CD8-positive, alpha-beta memory T cell (primary cell): Measurements from ENCODE around the gene PRICKLE1. TPM values are rescaled to one million over a fixed set of nuclear protein-coding genes. Genes with fewer than 3 reads are reported as not detected.

Experiments used
- CTCF ChIA-PET: fragments of 350-600 bp; sonication (Branson Sonifier 250); formaldehyde crosslinking; loops from one replicate; lab custom pipeline; 2021; ENCODE audit warnings: antibody characterized with exemption; lab: Charles Lee
- POLR2A ChIA-PET: fragments of 350-600 bp; sonication (Branson Sonifier 250); formaldehyde crosslinking; loops from one replicate; lab custom pipeline; 2021; ENCODE audit warnings: antibody characterized with exemption; lab: Charles Lee
- DNase-seq, 5 donors: peaks; one replicate each; pipeline versions ENCODE4 v3.0.0 to v3.0.0-alpha.2; 2020 to 2022; ENCODE audit warnings: mixed read lengths in 1 of 5
- H3K27ac ChIP-seq: one replicate; pipeline ENCODE4 v1.7.0; 2013; ENCODE audit warnings: low read depth, mild to moderate bottlenecking, low read length, moderate library complexity
- H3K27me3 ChIP-seq: 2 replicates; pipeline ENCODE4 v1.7.0; 2013; ENCODE audit warnings: low read length, mild to moderate bottlenecking; ENCODE audit not compliant: insufficient read depth, poor library complexity, severe bottlenecking
- H3K36me3 ChIP-seq: 2 replicates; pipeline ENCODE4 v1.7.0; 2013; ENCODE audit warnings: mild to moderate bottlenecking, low read length, moderate library complexity; ENCODE audit not compliant: insufficient read depth
- H3K4me1 ChIP-seq: 2 replicates; pipeline ENCODE4 v1.7.0; 2013; ENCODE audit warnings: mild to moderate bottlenecking, low read length, moderate library complexity; ENCODE audit not compliant: insufficient read depth
- H3K4me3 ChIP-seq: 2 replicates; pipeline ENCODE4 v1.7.0; 2013; ENCODE audit warnings: mild to moderate bottlenecking, low read length
- H3K9me3 ChIP-seq: 2 replicates; pipeline ENCODE4 v1.7.0; 2013; ENCODE audit warnings: mild to moderate bottlenecking, low read length
- H3K27ac Mint-ChIP-seq, 8 donors: one replicate each; pipeline ENCODE4 v1.8.0; 2020 to 2021; ENCODE audit warnings: mixed read lengths in 8 of 8, mild to moderate bottlenecking in 6 of 8, inconsistent platforms in 3 of 8, moderate library complexity in 3 of 8
- H3K27me3 Mint-ChIP-seq, 2 donors: one replicate each; pipeline ENCODE4 v1.8.0; 2020 to 2021; ENCODE audit warnings: mixed read lengths in 2 of 2, mild to moderate bottlenecking in 1 of 2, moderate library complexity in 1 of 2
- H3K36me3 Mint-ChIP-seq, 3 donors: one replicate each; pipeline ENCODE4 v1.8.0; 2020 to 2021; ENCODE audit warnings: mixed read lengths in 3 of 3, inconsistent platforms in 1 of 3, mild to moderate bottlenecking in 1 of 3
- H3K4me1 Mint-ChIP-seq, 3 donors: one replicate each; pipeline ENCODE4 v1.8.0; 2020 to 2021; ENCODE audit warnings: mixed read lengths in 3 of 3, inconsistent platforms in 1 of 3, mild to moderate bottlenecking in 1 of 3
- H3K4me3 Mint-ChIP-seq, 7 donors: one replicate each; pipeline ENCODE4 v1.8.0; 2020 to 2021; ENCODE audit warnings: mixed read lengths in 7 of 7, mild to moderate bottlenecking in 6 of 7, moderate library complexity in 4 of 7, inconsistent platforms in 2 of 7
- H3K9me3 Mint-ChIP-seq, 5 donors: one replicate each; pipeline ENCODE4 v1.8.0; 2020 to 2022; ENCODE audit warnings: mixed read lengths in 5 of 5, mild to moderate bottlenecking in 3 of 5, moderate library complexity in 2 of 5, inconsistent platforms in 1 of 5
- polyA plus RNA-seq: library from polyadenylated mRNA; unstranded; fragments of 300-500 nt; fragmentation: Illumina TruSeq; gene quantifications from one replicate; pipeline ENCODE4 v1.2.3, GENCODE V29; 2021
- total RNA-seq, 2 experiments: library from RNA; stranded (reverse); gene quantifications; one replicate each; pipeline ENCODE4 v1.2.3, GENCODE V29; 2021

PRICKLE1 gene
- total and polyA plus RNA-seq, 3 experiments from 2014 or later, result 0.53 TPM; not detected in 2

DNA sequence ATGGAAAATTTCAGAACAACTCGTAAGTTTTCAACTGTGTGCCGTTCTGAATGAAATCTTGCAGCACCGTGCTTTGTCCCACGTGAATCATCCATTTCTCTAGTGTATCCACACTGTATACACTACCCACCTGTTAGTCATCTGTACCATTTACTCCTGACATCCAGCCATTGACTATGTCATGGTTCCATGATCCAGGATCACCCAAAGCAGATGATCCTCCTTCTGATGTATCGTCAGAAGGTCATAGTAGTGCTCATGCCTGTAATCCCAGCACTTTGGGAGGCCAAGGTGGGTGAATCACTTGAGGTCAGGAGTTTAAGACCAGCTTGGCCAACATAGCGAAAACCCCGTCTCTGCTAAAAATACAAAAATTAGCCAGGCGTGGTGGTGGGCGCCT lies 140.7 kb downstream of the PRICKLE1 start:
- H3K9me3 ChIP-seq, result no peaks in the 10 kb centered on the region
- Mint-ChIP-seq H3K4me3 (no peak overlapping the region), H3K4me1 (no peaks in the 10 kb centered on the region), H3K36me3 (peaks cover 19 to 62% (median 38%) of the 10 kb centered on the region in 3 donors), H3K27ac (no peak overlapping the region), H3K9me3 (peaks cover 0 to 6% (median 4%) of the 10 kb centered on the region in 5 donors), H3K27me3 (peaks cover 0 to 1% of the 10 kb centered on the region in 2 donors)
- ChIA-PET CTCF (no interaction called here), POLR2A (no interaction called here)
- no peak for DNase-seq
- no peaks in the 10 kb centered on the region for H3K36me3 ChIP-seq
- no peak overlapping the region for H3K4me3 ChIP-seq
- no peaks in the 10 kb centered on the region for H3K27me3 ChIP-seq
- H3K4me1 ChIP-seq, result no peaks in the 10 kb centered on the region
- no peak overlapping the region for H3K27ac ChIP-seq

DNA sequence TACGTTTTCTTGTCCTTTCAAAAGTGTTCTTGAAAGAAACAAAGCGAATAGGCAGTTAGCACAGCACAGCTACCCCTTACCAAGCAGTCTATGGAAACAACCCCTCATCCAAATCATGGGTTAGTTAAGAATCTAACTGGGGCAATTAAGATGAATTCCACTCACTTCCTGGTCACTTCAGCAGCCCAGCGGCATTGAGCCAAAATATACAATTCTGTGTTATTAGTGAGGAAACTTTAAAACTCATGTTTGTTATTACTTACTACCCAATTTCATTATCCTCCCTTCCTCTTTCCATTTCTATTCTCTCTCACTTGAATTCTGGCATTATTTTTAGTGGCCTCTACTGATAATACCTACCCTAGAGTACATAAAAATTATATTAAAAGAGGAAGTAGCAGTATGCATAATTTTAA lies 142.2 kb downstream of the PRICKLE1 start:
- Mint-ChIP-seq H3K4me1 (no peaks in the 10 kb centered on the region), H3K9me3 (peaks cover 0 to 13% (median 7%) of the 10 kb centered on the region in 5 donors), H3K4me3 (no peak overlapping the region), H3K27ac (no peak overlapping the region), H3K27me3 (peaks cover 0 to 1% of the 10 kb centered on the region in 2 donors), H3K36me3 (peaks cover 33 to 77% (median 46%) of the 10 kb centered on the region in 3 donors)
- no peak overlapping the region for H3K4me3 ChIP-seq
- ChIA-PET CTCF (no interaction called here), POLR2A (no interaction called here)
- H3K36me3 ChIP-seq, result peaks cover 14% of the 10 kb centered on the region
- H3K27me3 ChIP-seq, result no peaks in the 10 kb centered on the region
- DNase-seq, result no peak
- H3K9me3 ChIP-seq, result no peaks in the 10 kb centered on the region
- no peak overlapping the region for H3K27ac ChIP-seq
- H3K4me1 ChIP-seq, result no peaks in the 10 kb centered on the region

DNA sequence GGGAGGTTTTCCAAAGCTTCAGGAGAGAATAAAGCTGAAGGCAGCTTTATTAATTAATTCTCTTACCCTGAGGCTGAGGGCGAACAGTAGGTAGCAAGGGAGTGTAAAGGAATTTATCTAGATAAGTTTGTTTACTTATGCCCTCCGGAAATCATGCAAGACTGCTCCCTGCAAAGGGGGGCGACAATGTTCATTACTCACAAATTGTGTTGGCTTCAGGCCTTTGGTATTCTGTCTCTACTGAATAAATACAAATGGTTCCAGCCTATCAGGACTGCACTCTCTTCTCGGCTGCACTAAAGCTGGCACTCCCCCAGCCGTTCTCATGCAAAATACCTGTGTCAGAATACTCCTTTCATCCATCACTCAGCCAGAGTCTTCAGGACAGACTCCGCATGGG lies 142.8 kb downstream of the PRICKLE1 start:
- no peaks in the 10 kb centered on the region for H3K27me3 ChIP-seq
- H3K27me3 Mint-ChIP-seq, result peaks cover 0 to 1% of the 10 kb centered on the region in 2 donors
- H3K4me1 Mint-ChIP-seq, result no peaks in the 10 kb centered on the region
- H3K9me3 ChIP-seq, result no peaks in the 10 kb centered on the region
- no peaks in the 10 kb centered on the region for H3K4me1 ChIP-seq
- H3K4me3 ChIP-seq, result no peak overlapping the region
- peaks cover 0 to 13% (median 7%) of the 10 kb centered on the region in 5 donors for H3K9me3 Mint-ChIP-seq
- CTCF ChIA-PET, result no interaction called here
- no peak overlapping the region for H3K27ac ChIP-seq
- H3K4me3 Mint-ChIP-seq, result no peak overlapping the region
- no peak for DNase-seq
- POLR2A ChIA-PET, result no interaction called here
- H3K36me3 Mint-ChIP-seq, result peaks cover 39 to 83% (median 50%) of the 10 kb centered on the region in 3 donors
- peaks cover 20% of the 10 kb centered on the region for H3K36me3 ChIP-seq
- peak overlapping the region in 2 of 8 donors; percentile 51 to 66 for H3K27ac Mint-ChIP-seq

DNA sequence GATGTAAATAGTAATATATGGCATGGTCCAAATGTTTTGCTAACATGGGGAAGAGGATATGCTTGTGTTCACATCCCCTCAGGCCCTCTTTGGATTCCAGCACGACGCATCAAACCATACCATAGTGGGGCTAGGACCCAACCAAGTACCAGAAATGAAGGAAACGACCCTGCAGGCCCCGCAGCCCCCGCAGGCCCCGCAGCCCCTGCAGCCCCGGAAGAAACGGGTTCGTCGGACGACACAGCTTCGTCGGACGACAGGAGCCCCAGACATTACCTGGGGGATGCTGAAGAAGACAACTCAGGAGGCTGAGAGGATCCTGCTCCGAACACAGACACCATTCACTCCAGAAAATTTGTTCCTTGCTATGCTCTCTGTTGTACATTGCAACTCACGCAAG lies 143.7 kb downstream of the PRICKLE1 start:
- H3K36me3 Mint-ChIP-seq, result peaks cover 46 to 88% (median 56%) of the 10 kb centered on the region in 3 donors

DNA sequence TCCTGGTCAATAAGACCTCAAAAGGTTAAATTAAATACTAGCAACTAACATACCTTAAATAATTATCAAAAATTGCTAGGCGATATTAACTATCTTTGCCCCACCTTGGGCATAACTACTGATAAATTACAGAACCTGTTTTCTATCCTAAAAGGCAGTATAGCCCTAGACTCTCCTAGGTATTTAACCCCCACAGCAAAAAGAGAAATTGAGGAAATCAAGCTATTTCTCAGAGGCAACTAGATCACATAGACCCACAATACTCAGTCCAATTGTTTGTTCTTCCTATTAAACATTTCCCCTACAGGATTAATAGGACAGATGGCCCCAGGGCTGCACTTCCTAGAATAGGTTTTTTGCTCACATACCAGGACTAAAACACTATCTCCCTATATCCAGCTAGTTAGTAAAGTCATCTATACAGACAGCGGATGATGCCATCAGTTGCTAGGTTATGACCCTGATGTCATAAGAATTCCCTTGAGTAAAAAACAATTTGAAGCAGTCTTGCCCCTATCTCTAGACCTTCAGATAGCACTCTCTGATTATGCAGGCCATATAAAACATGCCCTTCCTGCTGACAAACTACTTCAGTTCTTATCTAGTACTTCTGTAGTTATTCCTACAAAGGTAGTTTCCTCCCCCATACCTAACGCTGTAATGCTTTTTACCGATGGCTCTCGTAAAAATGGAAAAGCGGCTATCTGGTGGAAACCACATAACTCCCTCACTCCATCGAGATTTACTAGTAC lies 145.2 kb downstream of the PRICKLE1 start:
- Histone ChIP-seq H3K36me3 (peaks cover 28% of the 10 kb centered on the region), H3K27me3 (no peaks in the 10 kb centered on the region), H3K4me1 (no peaks in the 10 kb centered on the region), H3K9me3 (no peaks in the 10 kb centered on the region), H3K27ac (no peak overlapping the region), H3K4me3 (no peak overlapping the region)
- peaks cover 0 to 13% (median 7%) of the 10 kb centered on the region in 5 donors for H3K9me3 Mint-ChIP-seq
- H3K27me3 Mint-ChIP-seq, result peaks cover 0 to under 1% of the 10 kb centered on the region in 2 donors
- POLR2A ChIA-PET, result no interaction called here
- H3K27ac Mint-ChIP-seq, result peak overlapping the region in 1 of 8 donors; percentile 14
- CTCF ChIA-PET, result no interaction called here
- no peak for DNase-seq
- H3K4me3 Mint-ChIP-seq, result no peak overlapping the region
- H3K36me3 Mint-ChIP-seq, result peaks cover 52 to 89% (median 58%) of the 10 kb centered on the region in 3 donors
- H3K4me1 Mint-ChIP-seq, result peaks cover 0 to 1% (median 0%) of the 10 kb centered on the region in 3 donors

More for the DNA sequence above, 143.7 kb downstream of the PRICKLE1 start:
- H3K9me3 ChIP-seq, result no peaks in the 10 kb centered on the region
- H3K4me1 ChIP-seq, result no peaks in the 10 kb centered on the region
- no peaks in the 10 kb centered on the region for H3K27me3 ChIP-seq
- H3K36me3 ChIP-seq, result peaks cover 25% of the 10 kb centered on the region
- H3K27ac ChIP-seq, result no peak overlapping the region
- Mint-ChIP-seq H3K27me3 (peaks cover 0 to 1% of the 10 kb centered on the region in 2 donors), H3K4me3 (no peak overlapping the region), H3K9me3 (peaks cover 0 to 13% (median 7%) of the 10 kb centered on the region in 5 donors), H3K4me1 (no peaks in the 10 kb centered on the region), H3K27ac (peak overlapping the region in 1 of 8 donors; percentile 91)
- ChIA-PET CTCF (no interaction called here), POLR2A (no interaction called here)
- no peak for DNase-seq
- no peak overlapping the region for H3K4me3 ChIP-seq

DNA sequence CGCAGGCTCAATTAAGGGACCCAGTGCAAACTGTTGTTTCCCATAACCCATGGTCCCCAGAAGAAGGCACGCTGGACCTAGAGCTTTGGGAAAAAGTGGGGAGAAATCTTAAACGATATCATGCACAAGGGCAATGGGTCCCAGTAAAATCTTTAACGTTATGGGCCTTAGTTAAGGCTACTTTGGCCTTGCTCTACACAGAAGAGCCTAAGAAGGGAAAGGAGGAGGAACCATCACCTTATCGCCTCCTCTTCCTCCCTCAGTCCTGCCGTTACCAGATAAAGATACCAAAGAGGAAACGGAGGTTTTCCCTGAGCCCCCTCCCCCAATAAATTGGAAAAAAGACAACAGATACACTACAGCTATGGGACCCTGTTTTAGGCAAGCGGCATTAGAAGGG lies 146.7 kb downstream of the PRICKLE1 start:
- peaks cover 50 to 83% (median 53%) of the 10 kb centered on the region in 3 donors for H3K36me3 Mint-ChIP-seq
- H3K4me3 Mint-ChIP-seq, result no peak overlapping the region
- peaks cover 0 to 6% (median 0%) of the 10 kb centered on the region in 3 donors for H3K4me1 Mint-ChIP-seq
- Histone ChIP-seq H3K4me1 (no peaks in the 10 kb centered on the region), H3K9me3 (no peaks in the 10 kb centered on the region), H3K36me3 (peaks cover 28% of the 10 kb centered on the region), H3K27ac (peak overlapping the region; percentile 45), H3K4me3 (no peak overlapping the region), H3K27me3 (no peaks in the 10 kb centered on the region)
- H3K27me3 Mint-ChIP-seq, result no peaks in the 10 kb centered on the region
- CTCF ChIA-PET, result no interaction called here
- DNase-seq, result no peak
- no peak overlapping the region for H3K27ac Mint-ChIP-seq
- POLR2A ChIA-PET, result no interaction called here
- H3K9me3 Mint-ChIP-seq, result peaks cover 0 to 13% (median 7%) of the 10 kb centered on the region in 5 donors

DNA sequence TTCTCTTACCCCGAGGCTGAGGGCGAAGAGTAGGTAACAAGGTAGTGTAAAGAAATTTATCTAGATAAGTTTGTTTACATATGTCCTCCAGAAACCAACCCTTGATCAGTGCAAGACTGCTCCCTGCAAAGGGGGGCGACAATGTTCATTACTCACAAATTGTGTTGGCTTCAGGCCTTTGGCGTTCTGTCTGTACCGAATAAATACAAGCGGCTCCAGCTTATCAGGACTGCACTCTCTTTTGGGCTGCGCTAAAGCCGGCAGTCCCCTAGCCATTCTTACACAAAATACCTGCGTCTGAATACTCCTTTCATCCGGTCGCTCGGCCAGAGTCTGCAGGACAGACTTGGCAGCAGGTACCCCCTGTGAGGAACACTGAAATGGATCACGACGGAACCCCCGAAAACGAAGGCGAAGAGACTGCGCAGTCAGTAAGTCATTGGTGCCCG lies 147.2 kb downstream of the PRICKLE1 start:
- H3K4me1 Mint-ChIP-seq, result peaks cover 0 to 6% (median 2%) of the 10 kb centered on the region in 3 donors
- no peaks in the 10 kb centered on the region for H3K27me3 ChIP-seq
- POLR2A ChIA-PET, result no interaction called here
- H3K9me3 ChIP-seq, result no peaks in the 10 kb centered on the region
- H3K4me3 ChIP-seq, result no peak overlapping the region
- H3K4me3 Mint-ChIP-seq, result no peak overlapping the region
- DNase-seq, result no peak
- CTCF ChIA-PET, result no interaction called here
- peak overlapping the region; percentile 40 for H3K27ac ChIP-seq
- H3K36me3 Mint-ChIP-seq, result peaks cover 49 to 80% (median 53%) of the 10 kb centered on the region in 3 donors
- H3K27me3 Mint-ChIP-seq, result no peaks in the 10 kb centered on the region
- H3K27ac Mint-ChIP-seq, result no peak overlapping the region
- no peaks in the 10 kb centered on the region for H3K4me1 ChIP-seq
- peaks cover 0 to 13% (median 7%) of the 10 kb centered on the region in 5 donors for H3K9me3 Mint-ChIP-seq
- H3K36me3 ChIP-seq, result peaks cover 28% of the 10 kb centered on the region

DNA sequence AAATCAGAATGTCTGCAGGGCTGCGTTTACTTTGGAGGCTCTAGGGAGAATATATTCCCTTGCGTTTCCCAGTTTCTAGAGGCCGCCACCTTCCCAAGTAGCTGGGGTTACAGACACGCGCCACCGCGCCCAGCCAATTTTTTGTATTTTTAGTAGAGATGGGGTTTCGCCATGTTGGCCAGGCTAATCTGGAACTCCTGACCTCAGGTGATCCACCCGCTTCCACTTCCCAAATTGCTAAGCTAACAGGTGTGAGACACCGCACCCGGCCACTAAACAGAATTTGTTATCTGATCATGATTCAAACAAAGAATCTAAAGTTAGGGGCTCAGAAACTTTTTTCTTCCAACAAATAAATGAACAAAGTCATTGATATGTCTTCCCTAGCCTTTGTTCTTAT lies 148.9 kb downstream of the PRICKLE1 start:
- peaks cover 0 to 13% (median 7%) of the 10 kb centered on the region in 5 donors for H3K9me3 Mint-ChIP-seq
- Histone ChIP-seq H3K4me3 (no peak overlapping the region), H3K4me1 (no peaks in the 10 kb centered on the region), H3K27ac (no peak overlapping the region), H3K36me3 (peaks cover 28% of the 10 kb centered on the region), H3K27me3 (no peaks in the 10 kb centered on the region), H3K9me3 (no peaks in the 10 kb centered on the region)
- no peak for DNase-seq
- CTCF ChIA-PET, result no interaction called here
- peak overlapping the region in 1 of 8 donors; percentile 6 for H3K27ac Mint-ChIP-seq
- H3K36me3 Mint-ChIP-seq, result peaks cover 45 to 74% (median 53%) of the 10 kb centered on the region in 3 donors
- H3K4me1 Mint-ChIP-seq, result peaks cover 4 to 11% (median 9%) of the 10 kb centered on the region in 3 donors
- POLR2A ChIA-PET, result no interaction called here
- no peak overlapping the region for H3K4me3 Mint-ChIP-seq
- no peaks in the 10 kb centered on the region for H3K27me3 Mint-ChIP-seq
